Measurements from ENCODE around the gene DNAH17. TPM values are rescaled to one million over a fixed set of nuclear protein-coding genes. Genes with fewer than 3 reads are reported as not detected.
"Not testable (repeated sequence)": the region's sequence is repeated elsewhere in the genome, so short reads cannot be mapped to it uniquely, and the experiment has no call there.

The DNAH17 gene
- total RNA-seq, 1 experiment from 2014 or later, result 0.13 TPM

GRCh38 chr17:78466786-78467715 lies 110.1 kb downstream of the DNAH17 start:
- H3K4me2 ChIP-seq (ENCODE audit: insufficient read depth, insufficient read length, low read length), result no peak overlapping the region
- H2BK5ac ChIP-seq (ENCODE audit: insufficient read length, low read length), result no peak overlapping the region
- WGBS (ENCODE audit: extremely low coverage, insufficient read length, low lambda C conversion rate), result no CpG with 5 or more reads among the region's 26 CpGs
- Mint-ChIP-seq H3K4me1 (peaks cover 0 to 3% of the 10 kb centered on the region in 2 experiments; a peak in 1 of 4 replicates), H3K4me3 (no peak overlapping the region), H3K9me3 (peaks cover 7 to 10% of the 10 kb centered on the region in 2 experiments; a peak in 3 of 5 replicates), H3K27ac (no peak overlapping the region), H3K27me3 (ENCODE audit: low read depth) (no peaks in the 10 kb centered on the region; the same call in 1 of the 2 replicates), H3K36me3 (ENCODE audit: insufficient read depth in 1 of 3, low read depth in 3 of 3) (peaks cover 0 to 6% (median 3%) of the 10 kb centered on the region in 3 experiments; a peak in 2 of 7 replicates)
- H3K9me3 ChIP-seq (ENCODE audit: control insufficient read depth, low read depth, low read length), result no peaks in the 10 kb centered on the region
- H3T11ph ChIP-seq (ENCODE audit: low read length), result no peak overlapping the region
- no peak overlapping the region for H2BK15ac ChIP-seq (ENCODE audit: low read depth, low read length)
- H2AK5ac ChIP-seq (ENCODE audit: insufficient read length, low read length), result no peak overlapping the region
- no peak overlapping the region for H2BK120ac ChIP-seq (ENCODE audit: low read depth, low read length, poor library complexity, severe bottlenecking)
- H3K79me1 ChIP-seq (ENCODE audit: insufficient read depth, low read depth, low read length, poor library complexity, severe bottlenecking), result no peaks in the 10 kb centered on the region
- DNase-seq, result no peak
- H4K8ac ChIP-seq (replicated peaks; ENCODE audit: insufficient read length, low read depth, low read length), result no peak overlapping the region
- H3K27ac ChIP-seq (ENCODE audit: insufficient read length, low read depth, low read length), result no peak overlapping the region
- no peak overlapping the region for H2AFZ ChIP-seq (ENCODE audit: low read length)
- no peaks in the 10 kb centered on the region for H3K23me2 ChIP-seq (ENCODE audit: insufficient read length, low read depth, low read length, poor library complexity, severe bottlenecking)
- no peaks in the 10 kb centered on the region for H3K79me2 ChIP-seq (ENCODE audit: insufficient read depth, low read length)
- H3K4me1 ChIP-seq (ENCODE audit: insufficient read depth, low read length), result no peaks in the 10 kb centered on the region; the same call in 1 of the 2 replicates
- H3K56ac ChIP-seq (ENCODE audit: insufficient read length, low read depth, low read length), result no peak overlapping the region
- no peaks in the 10 kb centered on the region for H4K20me1 ChIP-seq (ENCODE audit: control insufficient read depth, insufficient read depth, insufficient read length)
- no peak overlapping the region for H4K91ac ChIP-seq (ENCODE audit: insufficient read length, low read depth, low read length)
- no peak overlapping the region for H3K9ac ChIP-seq (ENCODE audit: extremely low read depth, insufficient read length, low read length)
- no peak overlapping the region for H2BK12ac ChIP-seq (ENCODE audit: insufficient read length, low read depth, low read length)
- H3K18ac ChIP-seq (ENCODE audit: insufficient read length, low read depth, low read length), result no peak overlapping the region
- no peak overlapping the region; the same call in 1 of the 2 replicates for H3K14ac ChIP-seq (ENCODE audit: insufficient read depth, low read length)
- no peak overlapping the region for H4K5ac ChIP-seq (ENCODE audit: insufficient read length, low read depth, low read length)
- TF ChIP-seq, protein P1, sequence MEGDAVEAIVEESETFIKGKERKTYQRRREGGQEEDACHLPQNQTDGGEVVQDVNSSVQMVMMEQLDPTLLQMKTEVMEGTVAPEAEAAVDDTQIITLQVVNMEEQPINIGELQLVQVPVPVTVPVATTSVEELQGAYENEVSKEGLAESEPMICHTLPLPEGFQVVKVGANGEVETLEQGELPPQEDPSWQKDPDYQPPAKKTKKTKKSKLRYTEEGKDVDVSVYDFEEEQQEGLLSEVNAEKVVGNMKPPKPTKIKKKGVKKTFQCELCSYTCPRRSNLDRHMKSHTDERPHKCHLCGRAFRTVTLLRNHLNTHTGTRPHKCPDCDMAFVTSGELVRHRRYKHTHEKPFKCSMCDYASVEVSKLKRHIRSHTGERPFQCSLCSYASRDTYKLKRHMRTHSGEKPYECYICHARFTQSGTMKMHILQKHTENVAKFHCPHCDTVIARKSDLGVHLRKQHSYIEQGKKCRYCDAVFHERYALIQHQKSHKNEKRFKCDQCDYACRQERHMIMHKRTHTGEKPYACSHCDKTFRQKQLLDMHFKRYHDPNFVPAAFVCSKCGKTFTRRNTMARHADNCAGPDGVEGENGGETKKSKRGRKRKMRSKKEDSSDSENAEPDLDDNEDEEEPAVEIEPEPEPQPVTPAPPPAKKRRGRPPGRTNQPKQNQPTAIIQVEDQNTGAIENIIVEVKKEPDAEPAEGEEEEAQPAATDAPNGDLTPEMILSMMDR (conservative IDR thresholded peaks at IDR 0.05), result no peak
- no peak overlapping the region for H3K4ac ChIP-seq (ENCODE audit: low read depth, low read length)
- H3K23ac ChIP-seq (ENCODE audit: insufficient read length, low read depth, low read length), result no peak overlapping the region
- no peak overlapping the region for H2BK20ac ChIP-seq (ENCODE audit: low read depth, low read length, poor library complexity, severe bottlenecking)
- H3K27me3 ChIP-seq (ENCODE audit: insufficient read depth, low read length), result no peaks in the 10 kb centered on the region

GRCh38 chr17:78466109-78466785 lies 110.9 kb downstream of the DNAH17 start:
- no CpG with 5 or more reads among the region's 19 CpGs for WGBS (ENCODE audit: extremely low coverage, insufficient read length, low lambda C conversion rate)
- H3K79me2 ChIP-seq (ENCODE audit: insufficient read depth, low read length); H3K4ac ChIP-seq (ENCODE audit: low read depth, low read length); H2BK15ac ChIP-seq (ENCODE audit: low read depth, low read length); H3K4me2 ChIP-seq (ENCODE audit: insufficient read depth, insufficient read length, low read length); H3K4me1 ChIP-seq (ENCODE audit: insufficient read depth, low read length); H3T11ph ChIP-seq (ENCODE audit: low read length); H2BK5ac ChIP-seq (ENCODE audit: insufficient read length, low read length); H4K91ac ChIP-seq (ENCODE audit: insufficient read length, low read depth, low read length); H3K23me2 ChIP-seq (ENCODE audit: insufficient read length, low read depth, low read length, poor library complexity, severe bottlenecking); H3K9ac ChIP-seq (ENCODE audit: extremely low read depth, insufficient read length, low read length); H4K20me1 ChIP-seq (ENCODE audit: control insufficient read depth, insufficient read depth, insufficient read length); H2BK120ac ChIP-seq (ENCODE audit: low read depth, low read length, poor library complexity, severe bottlenecking); H3K27ac ChIP-seq (ENCODE audit: insufficient read length, low read depth, low read length); DNase-seq; H3K9me3 ChIP-seq (ENCODE audit: control insufficient read depth, low read depth, low read length); H4K5ac ChIP-seq (ENCODE audit: insufficient read length, low read depth, low read length); H2BK12ac ChIP-seq (ENCODE audit: insufficient read length, low read depth, low read length); H3K14ac ChIP-seq (ENCODE audit: insufficient read depth, low read length); H3K4me1 Mint-ChIP-seq; H3K18ac ChIP-seq (ENCODE audit: insufficient read length, low read depth, low read length); H3K36me3 Mint-ChIP-seq (ENCODE audit: insufficient read depth in 1 of 3, low read depth in 3 of 3); H3K23ac ChIP-seq (ENCODE audit: insufficient read length, low read depth, low read length); H3K79me1 ChIP-seq (ENCODE audit: insufficient read depth, low read depth, low read length, poor library complexity, severe bottlenecking); H3K27me3 ChIP-seq (ENCODE audit: insufficient read depth, low read length); H3K9me3 Mint-ChIP-seq; H2AK5ac ChIP-seq (ENCODE audit: insufficient read length, low read length); H3K27me3 Mint-ChIP-seq (ENCODE audit: low read depth); H2BK20ac ChIP-seq (ENCODE audit: low read depth, low read length, poor library complexity, severe bottlenecking); H3K4me3 Mint-ChIP-seq; H3K56ac ChIP-seq (ENCODE audit: insufficient read length, low read depth, low read length); H3K27ac Mint-ChIP-seq; H2AFZ ChIP-seq (ENCODE audit: low read length); H4K8ac ChIP-seq (replicated peaks; ENCODE audit: insufficient read length, low read depth, low read length): not testable (repeated sequence)

All from H9 (cell line).